ENCODE measurements around the gene CDC5L.

DNA sequence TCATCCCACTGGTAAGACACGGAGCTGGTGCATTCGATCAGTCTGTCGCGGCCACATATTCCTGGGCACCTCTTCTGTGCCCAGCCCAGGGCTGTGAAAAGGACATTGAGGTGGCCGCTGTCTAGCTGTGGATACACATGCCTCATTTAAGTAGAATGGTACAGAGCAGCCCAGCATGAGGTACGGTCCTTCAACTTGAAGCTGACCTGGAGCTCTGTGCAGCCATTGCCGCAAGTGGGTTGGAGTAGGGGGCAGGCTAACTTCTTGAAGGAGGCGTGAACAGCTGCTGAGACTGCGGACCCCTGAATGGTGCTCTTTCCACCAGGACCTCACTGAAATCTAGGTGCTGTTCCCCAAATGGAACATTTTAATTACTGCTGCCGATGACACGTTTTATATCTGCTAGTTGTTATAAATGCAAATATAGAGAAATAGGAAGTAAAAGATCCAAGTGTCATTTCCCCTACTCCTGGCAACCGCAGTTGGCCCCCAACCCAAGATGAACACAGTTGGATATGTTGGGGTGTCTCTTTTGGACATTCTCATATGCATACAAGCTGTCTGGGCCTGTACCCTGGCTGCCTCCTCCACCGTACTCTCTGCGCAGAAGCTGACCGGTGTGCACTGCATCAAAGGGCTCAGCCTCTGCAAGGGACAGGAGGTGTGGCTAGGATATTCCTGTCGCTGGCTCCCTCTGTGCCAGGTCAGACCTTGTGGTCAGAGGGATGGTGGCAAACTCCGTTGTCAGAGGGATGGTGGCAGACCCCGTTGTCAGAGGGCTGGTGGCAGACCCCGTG is 86.1 kb downstream of the CDC5L start:
- no peak for TF ChIP-seq POLR2A (IDR thresholded peaks at IDR 0.05; ENCODE audit: low read depth, low read length)
- no peak for TF ChIP-seq SPI1 (IDR thresholded peaks at IDR 0.05; ENCODE audit: low read depth, low read length)
- TF ChIP-seq TAF1 (IDR thresholded peaks at IDR 0.05; ENCODE audit: low read depth, low read length): no peak
- TF ChIP-seq POLR2AphosphoS5 (IDR thresholded peaks at IDR 0.05; ENCODE audit: low read depth, low read length): no peak
